ENCODE data around the gene IRF7.

The IRF7 gene

GRCh38 chr11:563066-563811 is 52.5 kb downstream of the IRF7 start:
- no peak for DNase-seq

Measured in stimulated activated CD4-positive, alpha-beta T cell treated with anti-CD3 and anti-CD28 coated beads, Interleukin-4, amount 100 ng/mL, for 4 hours (primary cell).